HEK293T (cell line): ENCODE measurements around the gene NOX3.

ENCODE experiments used
- ARNT ChIP-seq: fragments of 450-650 bp; IDR thresholded peaks from 2 replicates; pipeline ENCODE4 v1.6.1; 2017; ENCODE audit warnings: mild to moderate bottlenecking
- BHLHE40 ChIP-seq: fragments of 450-650 bp; IDR thresholded peaks from 2 replicates; pipeline ENCODE4 v1.6.1; 2016; ENCODE audit warnings: mild to moderate bottlenecking, moderate library complexity, borderline replicate concordance
- CTBP1 ChIP-seq: fragments of 450-650 bp; IDR thresholded peaks from 2 replicates; pipeline ENCODE4 v1.6.1; 2016; ENCODE audit warnings: borderline replicate concordance
- ELF4 ChIP-seq: fragments of 450-650 bp; IDR thresholded peaks from 2 replicates; pipeline ENCODE4 v1.6.1; 2017; ENCODE audit warnings: antibody characterized with exemption
- FOXA1 ChIP-seq: fragments of 450-650 bp; IDR thresholded peaks from 2 replicates; pipeline ENCODE4 v1.6.1; 2016; ENCODE audit warnings: mild to moderate bottlenecking
- FOXK2 ChIP-seq: fragments of 450-650 bp; IDR thresholded peaks from 2 replicates; pipeline ENCODE4 v1.6.1; 2016; ENCODE audit warnings: mild to moderate bottlenecking
- NFRKB ChIP-seq: fragments of 450-650 bp; IDR thresholded peaks from 2 replicates; pipeline ENCODE4 v1.6.1; 2016; ENCODE audit warnings: mild to moderate bottlenecking, moderate library complexity
- SP1 ChIP-seq: fragments of 450-650 bp; IDR thresholded peaks from 2 replicates; pipeline ENCODE4 v1.6.1; 2017
- SUZ12 ChIP-seq: fragments of 450-650 bp; IDR thresholded peaks from 2 replicates; pipeline ENCODE4 v1.6.1; 2016; ENCODE audit warnings: mild to moderate bottlenecking
- ZNF384 ChIP-seq: fragments of 450-650 bp; IDR thresholded peaks from 2 replicates; pipeline ENCODE4 v1.6.1; 2016

DNA sequence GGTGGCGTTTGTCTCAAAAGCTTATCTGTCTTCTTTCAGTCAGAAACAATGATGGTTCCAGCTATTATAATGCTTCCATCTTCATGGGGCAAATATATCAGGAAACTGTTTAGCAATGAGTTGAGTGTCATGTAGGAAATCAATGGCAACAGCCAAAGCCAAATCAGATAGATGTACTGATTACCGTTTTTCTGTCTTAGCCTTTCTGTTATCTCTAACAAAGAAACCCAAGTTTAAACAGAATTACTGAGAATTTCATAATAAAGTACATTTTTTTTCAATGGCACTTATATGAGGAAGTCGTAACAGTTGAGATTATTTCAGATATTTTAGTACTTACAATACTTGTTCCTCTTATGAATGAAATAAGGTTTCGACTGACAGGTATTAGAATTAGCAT, 1.2 kb downstream of the NOX3 start:
- TF ChIP-seq SUZ12 (no peak), SP1 (no peak), CTBP1 (no peak), ZNF384 (no peak), NFRKB (no peak), ELF4 (no peak), FOXK2 (no peak), ARNT (no peak), FOXA1 (no peak), BHLHE40 (no peak)
